ENCODE data around the gene FMNL1. TPM values are rescaled to one million over a fixed set of nuclear protein-coding genes. Genes with fewer than 3 reads are reported as not detected.

FMNL1 gene
- total and polyA plus RNA-seq, 12 donors = 5.3 to 28.7 (median 9.8) TPM

DNA sequence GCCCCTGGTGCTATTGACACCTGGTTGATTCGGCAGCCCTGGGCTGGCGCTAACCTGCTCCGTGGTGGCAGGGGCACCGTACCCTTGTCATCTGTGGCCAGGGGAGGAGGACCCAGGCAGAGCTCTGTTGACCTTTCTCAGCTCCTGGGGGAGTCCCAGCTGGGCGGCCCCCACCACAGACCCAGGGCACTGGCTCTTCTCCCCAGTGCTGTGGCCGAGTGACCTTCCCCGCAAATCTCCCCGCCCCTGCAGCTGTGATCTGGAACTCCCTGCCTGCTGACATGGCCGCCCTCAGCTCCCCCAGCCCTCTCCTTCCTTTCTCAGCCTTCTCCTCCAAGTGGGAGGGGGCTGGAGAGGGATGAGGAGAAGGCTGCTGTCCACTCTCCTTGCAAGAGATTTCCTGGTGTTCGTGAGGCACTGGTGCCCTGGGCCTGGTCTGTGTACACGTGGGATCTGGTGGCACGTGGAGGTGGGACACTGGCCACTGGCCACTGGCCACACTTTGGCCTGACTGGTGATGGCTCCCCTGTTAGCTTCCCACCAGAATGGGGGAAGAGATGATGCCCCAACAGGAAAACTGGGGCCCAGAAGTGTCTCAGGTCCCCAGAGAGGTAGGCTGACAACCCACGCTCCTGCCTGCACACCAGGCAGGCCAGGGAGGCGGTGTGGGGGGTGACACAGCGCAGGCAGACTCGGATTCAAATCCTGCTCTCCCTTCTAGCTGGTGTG, 8.2 kb downstream of the FMNL1 start:
- peak overlapping the region; percentile 16 to 91 (median 80) for H3K27ac ChIP-seq
- peak in 4 of 8 donors; percentile 1 to 35 (median 18) for ATAC-seq
- TF ChIP-seq, protein P1, sequence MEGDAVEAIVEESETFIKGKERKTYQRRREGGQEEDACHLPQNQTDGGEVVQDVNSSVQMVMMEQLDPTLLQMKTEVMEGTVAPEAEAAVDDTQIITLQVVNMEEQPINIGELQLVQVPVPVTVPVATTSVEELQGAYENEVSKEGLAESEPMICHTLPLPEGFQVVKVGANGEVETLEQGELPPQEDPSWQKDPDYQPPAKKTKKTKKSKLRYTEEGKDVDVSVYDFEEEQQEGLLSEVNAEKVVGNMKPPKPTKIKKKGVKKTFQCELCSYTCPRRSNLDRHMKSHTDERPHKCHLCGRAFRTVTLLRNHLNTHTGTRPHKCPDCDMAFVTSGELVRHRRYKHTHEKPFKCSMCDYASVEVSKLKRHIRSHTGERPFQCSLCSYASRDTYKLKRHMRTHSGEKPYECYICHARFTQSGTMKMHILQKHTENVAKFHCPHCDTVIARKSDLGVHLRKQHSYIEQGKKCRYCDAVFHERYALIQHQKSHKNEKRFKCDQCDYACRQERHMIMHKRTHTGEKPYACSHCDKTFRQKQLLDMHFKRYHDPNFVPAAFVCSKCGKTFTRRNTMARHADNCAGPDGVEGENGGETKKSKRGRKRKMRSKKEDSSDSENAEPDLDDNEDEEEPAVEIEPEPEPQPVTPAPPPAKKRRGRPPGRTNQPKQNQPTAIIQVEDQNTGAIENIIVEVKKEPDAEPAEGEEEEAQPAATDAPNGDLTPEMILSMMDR (IDR thresholded peaks at IDR 0.05) = no peak
- peaks cover 0 to 27% (median 0%) of the 10 kb centered on the region in 9 donors for H3K36me3 ChIP-seq
- intact Hi-C loops (cut with DNase I) = loop anchor here in 3 of 10 donors (5.0 to 10.0 kb wide), 3 partner anchors 45 to 152 kb away; partner anchors contain the start of gene MAP3K14 (in 1 of the 3)
- H3K4me1 ChIP-seq = peaks cover 27 to 82% (median 66%) of the 10 kb centered on the region in 9 donors
- no peaks in the 10 kb centered on the region for H3K27me3 ChIP-seq
- peak in 1 of 2 donors; percentile 62 for DNase-seq
- WGBS, 2 donors = 84 to 91% methylated on average over 16 of the region's 16 CpGs
- peak overlapping the region in 2 of 10 donors; percentile 7 to 70 for H3K4me3 ChIP-seq
- no peaks in the 10 kb centered on the region for H3K9me3 ChIP-seq

DNA sequence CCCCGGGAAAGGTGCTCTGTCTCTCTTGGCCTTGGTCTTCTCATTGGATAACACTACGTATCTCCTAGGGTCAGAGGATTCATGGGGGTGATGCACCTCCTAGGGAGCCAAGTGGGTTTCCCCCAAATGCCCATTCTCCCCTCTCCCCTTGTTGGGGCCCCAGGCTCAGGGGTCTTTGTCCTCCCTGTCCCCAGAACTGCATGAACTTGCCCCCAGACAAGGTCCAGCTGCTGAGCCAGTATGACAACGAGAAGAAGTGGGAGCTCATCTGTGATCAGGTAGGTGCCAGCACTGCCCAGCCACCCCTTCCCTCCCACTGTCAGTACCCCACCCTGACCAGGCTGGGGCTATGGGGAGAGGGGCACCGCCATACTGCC, 8.7 kb downstream of the FMNL1 start:
- TF ChIP-seq, protein P1 (IDR thresholded peaks at IDR 0.05) = no peak
- no peak for ATAC-seq
- Histone ChIP-seq H3K27me3 (no peaks in the 10 kb centered on the region), H3K27ac (peak overlapping the region in 7 of 10 donors; percentile 73 to 91 (median 82)), H3K9me3 (no peaks in the 10 kb centered on the region), H3K4me1 (peaks cover 24 to 82% (median 63%) of the 10 kb centered on the region in 9 donors), H3K36me3 (peaks cover 0 to 32% (median 0%) of the 10 kb centered on the region in 9 donors), H3K4me3 (no peak overlapping the region)
- no peak for DNase-seq
- 89 to 93% methylated on average over 4 of the region's 4 CpGs for WGBS, 2 donors
- intact Hi-C loops (cut with DNase I) = loop anchor here in 1 of 10 donors (5.0 kb wide), 1 partner anchor 152 kb away; no protein-coding TSS in a partner anchor

GRCh38 chr17:45230787-45231480, 9.2 kb downstream of the FMNL1 start:
- TF ChIP-seq, protein P1 (IDR thresholded peaks at IDR 0.05) = no peak
- peaks cover 0 to 37% (median 0%) of the 10 kb centered on the region in 9 donors for H3K36me3 ChIP-seq
- H3K4me1 ChIP-seq = peaks cover 24 to 82% (median 58%) of the 10 kb centered on the region in 9 donors
- H3K9me3 ChIP-seq = no peaks in the 10 kb centered on the region
- ATAC-seq (peak in 1 of 8 donors; percentile 2), DNase-seq (peak; percentile 57 to 78)
- peak overlapping the region in 6 of 10 donors; percentile 31 to 91 (median 80) for H3K27ac ChIP-seq
- WGBS, 2 donors = 50 to 51% methylated on average over 12 of the region's 12 CpGs
- intact Hi-C loops (cut with DNase I) = loop anchor here in 1 of 10 donors (5.0 kb wide), 1 partner anchor 151 kb away; no protein-coding TSS in a partner anchor
- H3K4me3 ChIP-seq = no peak overlapping the region
- H3K27me3 ChIP-seq = no peaks in the 10 kb centered on the region

DNA sequence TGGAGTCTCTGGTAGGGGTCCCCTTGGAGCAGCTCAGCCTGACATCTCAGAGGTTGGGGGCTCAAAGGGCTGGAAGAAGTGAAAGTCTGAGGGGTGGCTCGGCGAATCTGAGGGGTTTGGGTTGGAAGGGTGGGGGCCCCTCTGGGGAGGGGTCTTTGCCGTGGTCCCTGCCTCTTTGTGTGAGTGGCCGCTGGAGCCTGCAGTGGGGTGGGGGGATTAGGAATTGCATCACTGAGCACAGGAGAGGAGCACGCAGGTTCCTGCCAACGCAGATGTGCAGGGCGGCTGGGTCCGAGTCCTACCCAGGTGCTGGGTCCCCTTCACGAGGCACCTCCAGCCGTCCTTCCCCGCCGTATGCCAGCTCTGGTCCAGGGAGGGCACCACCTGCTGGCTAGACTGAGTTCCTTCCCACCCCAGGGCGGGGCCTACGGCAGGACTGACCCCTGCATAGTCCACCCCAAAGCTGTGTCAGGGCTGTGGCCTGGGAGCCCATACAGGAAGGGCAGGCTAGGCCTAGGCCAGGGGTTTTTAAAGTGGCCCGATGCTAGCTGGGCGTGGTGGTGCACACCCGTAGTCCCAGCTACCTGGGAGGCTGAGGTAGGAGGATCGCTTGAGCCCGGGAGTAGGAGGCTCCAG, 9.9 kb downstream of the FMNL1 start:
- H3K27me3 ChIP-seq = no peaks in the 10 kb centered on the region
- H3K36me3 ChIP-seq = peaks cover 0 to 44% (median 0%) of the 10 kb centered on the region in 9 donors
- no peaks in the 10 kb centered on the region for H3K9me3 ChIP-seq
- ATAC-seq (no peak), DNase-seq (peak in 1 of 2 donors; percentile 39)
- H3K4me3 ChIP-seq = no peak overlapping the region
- peaks cover 23 to 78% (median 51%) of the 10 kb centered on the region in 9 donors for H3K4me1 ChIP-seq
- intact Hi-C loops (cut with DNase I) = loop anchor here in 1 of 10 donors (5.0 kb wide), 1 partner anchor 151 kb away; no protein-coding TSS in a partner anchor
- 81 to 83% methylated on average over 19 of the region's 19 CpGs for WGBS, 2 donors
- peak overlapping the region in 4 of 10 donors; percentile 73 to 91 (median 85) for H3K27ac ChIP-seq
- TF ChIP-seq, protein P1 (IDR thresholded peaks at IDR 0.05) = peak in 6 of 9 donors; percentile 11 to 31 (median 26)
